WERI-Rb-1 (cell line): ENCODE measurements around the gene GPR22.

ENCODE experiments used
- DNase-seq: peaks from one replicate; pipeline ENCODE4 v3.0.0-alpha.2; 2020
- H3K27ac ChIP-seq: fragments of 250-450 bp; sonication (Bioruptor Pico); 2 replicates; pipeline ENCODE4 v1.5.1; 2020; ENCODE audit warnings: mild to moderate bottlenecking, moderate library complexity
- H3K27me3 ChIP-seq: fragments of 250-450 bp; sonication (Bioruptor Pico); 2 replicates; pipeline ENCODE4 v1.5.1; 2021; ENCODE audit warnings: mild to moderate bottlenecking, low read depth, moderate library complexity; ENCODE audit not compliant: insufficient read depth, severe bottlenecking
- H3K36me3 ChIP-seq: fragments of 250-450 bp; sonication (Bioruptor Pico); 2 replicates; pipeline ENCODE4 v1.5.1; 2020; ENCODE audit warnings: mild to moderate bottlenecking, moderate library complexity
- H3K4me3 ChIP-seq: 2 replicates; pipeline ENCODE4 v1.5.1; 2011; ENCODE audit warnings: low read depth, mild to moderate bottlenecking, control low read depth, low read length
- H3K9me3 ChIP-seq: fragments of 250-450 bp; sonication (Bioruptor Pico); 2 replicates; pipeline ENCODE4 v1.5.1; 2021; ENCODE audit warnings: mild to moderate bottlenecking, moderate library complexity; ENCODE audit not compliant: severe bottlenecking
- TF ChIP-seq, protein P1 (sequence below): IDR thresholded peaks from 2 replicates; pipeline ENCODE4 v1.5.1; 2011; ENCODE audit warnings: low read depth, mild to moderate bottlenecking, control low read depth, inconsistent platforms, low read length

Gene GPR22

DNA sequence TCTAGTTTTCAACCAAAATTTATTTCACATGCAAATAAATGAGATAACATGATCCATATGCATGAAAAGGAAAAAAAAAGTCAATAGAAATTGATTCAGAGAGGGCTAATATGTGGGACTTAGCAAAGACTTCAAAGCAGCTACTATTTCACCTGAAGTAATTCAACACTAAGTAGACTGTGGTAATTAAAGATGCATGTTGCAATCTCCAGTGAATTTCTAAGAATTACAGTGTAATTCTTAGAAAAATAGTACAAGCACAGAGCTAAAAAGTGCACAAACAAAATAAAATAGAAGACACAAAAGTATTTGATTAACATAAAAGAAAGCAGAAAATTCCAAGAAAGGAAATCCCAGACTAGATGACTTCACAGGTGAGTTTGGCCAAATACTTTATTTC lies 25.7 kb downstream of the GPR22 start:
- Histone ChIP-seq H3K36me3 (no peaks in the 10 kb centered on the region), H3K27me3 (no peaks in the 10 kb centered on the region), H3K9me3 (no peaks in the 10 kb centered on the region), H3K4me3 (no peak overlapping the region), H3K27ac (no peak overlapping the region)
- TF ChIP-seq, protein P1, sequence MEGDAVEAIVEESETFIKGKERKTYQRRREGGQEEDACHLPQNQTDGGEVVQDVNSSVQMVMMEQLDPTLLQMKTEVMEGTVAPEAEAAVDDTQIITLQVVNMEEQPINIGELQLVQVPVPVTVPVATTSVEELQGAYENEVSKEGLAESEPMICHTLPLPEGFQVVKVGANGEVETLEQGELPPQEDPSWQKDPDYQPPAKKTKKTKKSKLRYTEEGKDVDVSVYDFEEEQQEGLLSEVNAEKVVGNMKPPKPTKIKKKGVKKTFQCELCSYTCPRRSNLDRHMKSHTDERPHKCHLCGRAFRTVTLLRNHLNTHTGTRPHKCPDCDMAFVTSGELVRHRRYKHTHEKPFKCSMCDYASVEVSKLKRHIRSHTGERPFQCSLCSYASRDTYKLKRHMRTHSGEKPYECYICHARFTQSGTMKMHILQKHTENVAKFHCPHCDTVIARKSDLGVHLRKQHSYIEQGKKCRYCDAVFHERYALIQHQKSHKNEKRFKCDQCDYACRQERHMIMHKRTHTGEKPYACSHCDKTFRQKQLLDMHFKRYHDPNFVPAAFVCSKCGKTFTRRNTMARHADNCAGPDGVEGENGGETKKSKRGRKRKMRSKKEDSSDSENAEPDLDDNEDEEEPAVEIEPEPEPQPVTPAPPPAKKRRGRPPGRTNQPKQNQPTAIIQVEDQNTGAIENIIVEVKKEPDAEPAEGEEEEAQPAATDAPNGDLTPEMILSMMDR, result no peak
- no peak for DNase-seq

- H3K36me3 ChIP-seq, result no peaks in the 10 kb centered on the region
- TF ChIP-seq, protein P1, result no peak
- H3K4me3 ChIP-seq, result no peak overlapping the region
- H3K27ac ChIP-seq, result no peak overlapping the region
- no peaks in the 10 kb centered on the region for H3K9me3 ChIP-seq
- H3K27me3 ChIP-seq, result no peaks in the 10 kb centered on the region
- no peak for DNase-seq
Observed at GRCh38 chr7:107499731-107500130, 29.9 kb downstream of the GPR22 start.

- Histone ChIP-seq H3K27me3 (no peaks in the 10 kb centered on the region), H3K9me3 (no peaks in the 10 kb centered on the region), H3K4me3 (no peak overlapping the region), H3K36me3 (no peaks in the 10 kb centered on the region), H3K27ac (no peak overlapping the region)
- TF ChIP-seq, protein P1, result peak; percentile 37; the same call in 1 of the 2 replicates
- DNase-seq, result peak; percentile 38
Observed at GRCh38 chr7:107501593-107501992, 31.7 kb downstream of the GPR22 start.

GRCh38 chr7:107502154-107502553 lies 32.3 kb downstream of the GPR22 start:
- no peak overlapping the region for H3K4me3 ChIP-seq
- H3K27ac ChIP-seq, result no peak overlapping the region
- TF ChIP-seq, protein P1, result no peak
- no peaks in the 10 kb centered on the region for H3K27me3 ChIP-seq
- DNase-seq, result no peak
- H3K9me3 ChIP-seq, result no peaks in the 10 kb centered on the region
- no peaks in the 10 kb centered on the region for H3K36me3 ChIP-seq

GRCh38 chr7:107502797-107503196 lies 32.9 kb downstream of the GPR22 start:
- H3K27ac ChIP-seq, result no peak overlapping the region
- TF ChIP-seq, protein P1, result no peak
- DNase-seq, result no peak

GRCh38 chr7:107503687-107504086 lies 33.8 kb downstream of the GPR22 start:
- H3K27me3 ChIP-seq, result no peaks in the 10 kb centered on the region
- no peak for DNase-seq
- TF ChIP-seq, protein P1, result no peak

More at GRCh38 chr7:107502797-107503196, 32.9 kb downstream of the GPR22 start:
- Histone ChIP-seq H3K27me3 (no peaks in the 10 kb centered on the region), H3K4me3 (no peak overlapping the region), H3K9me3 (no peaks in the 10 kb centered on the region), H3K36me3 (no peaks in the 10 kb centered on the region)

More at GRCh38 chr7:107503687-107504086, 33.8 kb downstream of the GPR22 start:
- no peak overlapping the region for H3K27ac ChIP-seq
- no peak overlapping the region for H3K4me3 ChIP-seq
- H3K9me3 ChIP-seq, result no peaks in the 10 kb centered on the region
- H3K36me3 ChIP-seq, result no peaks in the 10 kb centered on the region
